Measurements from ENCODE around the gene DRG1.

Gene DRG1

DNA sequence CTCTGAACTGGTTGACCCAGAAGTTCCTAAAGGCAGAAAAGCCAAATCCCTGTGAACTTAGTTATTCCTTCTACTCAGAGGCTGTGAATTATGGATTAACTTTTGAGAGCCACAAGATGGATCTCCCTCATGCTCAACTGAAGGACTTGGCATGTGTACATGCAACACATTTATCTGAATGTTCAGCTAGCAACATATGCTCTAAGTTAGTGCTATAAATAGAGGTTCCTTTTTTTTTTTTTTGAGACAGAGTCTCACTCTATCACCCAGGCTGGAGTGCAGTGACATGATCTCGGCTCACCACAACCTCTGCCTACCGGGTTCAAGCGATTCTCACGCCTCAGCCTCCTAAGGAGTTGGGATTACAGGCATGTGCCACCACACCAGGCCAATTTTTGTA is 50.1 kb downstream of the DRG1 start:
- Histone ChIP-seq H3K36me3 (ENCODE audit: control insufficient read depth, insufficient read depth, low read length) (peaks cover 16% of the 10 kb centered on the region), H3K4me3 (replicated peaks; ENCODE audit: low read depth, low read length) (no peak overlapping the region), H3K27me3 (replicated peaks; ENCODE audit: control insufficient read depth, insufficient read depth, low read length) (no peaks in the 10 kb centered on the region)
- TF ChIP-seq, protein P1, sequence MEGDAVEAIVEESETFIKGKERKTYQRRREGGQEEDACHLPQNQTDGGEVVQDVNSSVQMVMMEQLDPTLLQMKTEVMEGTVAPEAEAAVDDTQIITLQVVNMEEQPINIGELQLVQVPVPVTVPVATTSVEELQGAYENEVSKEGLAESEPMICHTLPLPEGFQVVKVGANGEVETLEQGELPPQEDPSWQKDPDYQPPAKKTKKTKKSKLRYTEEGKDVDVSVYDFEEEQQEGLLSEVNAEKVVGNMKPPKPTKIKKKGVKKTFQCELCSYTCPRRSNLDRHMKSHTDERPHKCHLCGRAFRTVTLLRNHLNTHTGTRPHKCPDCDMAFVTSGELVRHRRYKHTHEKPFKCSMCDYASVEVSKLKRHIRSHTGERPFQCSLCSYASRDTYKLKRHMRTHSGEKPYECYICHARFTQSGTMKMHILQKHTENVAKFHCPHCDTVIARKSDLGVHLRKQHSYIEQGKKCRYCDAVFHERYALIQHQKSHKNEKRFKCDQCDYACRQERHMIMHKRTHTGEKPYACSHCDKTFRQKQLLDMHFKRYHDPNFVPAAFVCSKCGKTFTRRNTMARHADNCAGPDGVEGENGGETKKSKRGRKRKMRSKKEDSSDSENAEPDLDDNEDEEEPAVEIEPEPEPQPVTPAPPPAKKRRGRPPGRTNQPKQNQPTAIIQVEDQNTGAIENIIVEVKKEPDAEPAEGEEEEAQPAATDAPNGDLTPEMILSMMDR (IDR thresholded peaks at IDR 0.05; ENCODE audit: insufficient read depth, low read length, poor library complexity, severe bottlenecking), result no peak
- DNase-seq (ENCODE audit: extremely low read depth, insufficient read length), result no peak

DNA sequence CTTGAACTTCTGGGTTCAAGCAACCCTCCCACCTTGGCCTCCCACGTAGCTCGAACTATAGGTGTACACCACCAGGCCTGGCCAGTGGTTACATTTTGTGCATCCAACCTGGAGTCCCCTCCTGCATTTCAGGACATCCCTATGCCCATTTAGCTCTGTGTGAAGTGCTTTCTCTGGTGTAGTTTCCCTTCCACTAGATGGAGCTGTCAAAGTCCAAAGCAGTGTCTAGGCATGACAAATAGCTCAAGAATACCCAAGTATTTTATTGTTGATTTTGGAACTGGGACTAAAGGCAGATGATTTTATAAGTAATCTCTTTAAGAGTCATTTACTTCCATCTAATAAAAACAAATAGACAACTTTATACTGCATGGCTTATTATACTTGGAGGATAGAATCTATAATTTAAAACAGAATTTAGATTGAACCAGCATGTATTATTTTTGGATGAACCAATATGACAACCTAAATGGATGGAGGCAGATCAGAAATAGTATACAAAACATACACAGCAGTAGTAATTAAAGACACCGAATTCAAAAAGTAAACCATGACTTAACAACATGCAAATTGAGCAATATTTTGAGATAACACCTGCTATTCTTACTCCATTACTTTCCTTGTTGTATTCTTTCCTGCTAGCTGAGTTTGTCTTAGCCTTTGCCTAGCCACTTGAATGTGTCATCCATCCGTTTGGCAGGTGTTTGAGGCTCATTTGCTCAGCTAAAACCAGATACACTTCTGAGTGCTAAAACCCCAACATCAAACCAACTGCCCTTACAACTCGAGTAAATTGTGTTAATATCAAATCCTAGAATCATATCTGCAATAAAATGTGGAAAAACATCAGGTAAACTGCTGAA is 52.5 kb downstream of the DRG1 start:
- Histone ChIP-seq H3K27me3 (replicated peaks; ENCODE audit: control insufficient read depth, insufficient read depth, low read length) (no peaks in the 10 kb centered on the region), H3K36me3 (ENCODE audit: control insufficient read depth, insufficient read depth, low read length) (peaks cover 11% of the 10 kb centered on the region), H3K4me3 (replicated peaks; ENCODE audit: low read depth, low read length) (no peak overlapping the region)
- TF ChIP-seq, protein P1 (IDR thresholded peaks at IDR 0.05; ENCODE audit: insufficient read depth, low read length, poor library complexity, severe bottlenecking), result peak; percentile 61
- peak; percentile 25 for DNase-seq (ENCODE audit: extremely low read depth, insufficient read length)

DNA sequence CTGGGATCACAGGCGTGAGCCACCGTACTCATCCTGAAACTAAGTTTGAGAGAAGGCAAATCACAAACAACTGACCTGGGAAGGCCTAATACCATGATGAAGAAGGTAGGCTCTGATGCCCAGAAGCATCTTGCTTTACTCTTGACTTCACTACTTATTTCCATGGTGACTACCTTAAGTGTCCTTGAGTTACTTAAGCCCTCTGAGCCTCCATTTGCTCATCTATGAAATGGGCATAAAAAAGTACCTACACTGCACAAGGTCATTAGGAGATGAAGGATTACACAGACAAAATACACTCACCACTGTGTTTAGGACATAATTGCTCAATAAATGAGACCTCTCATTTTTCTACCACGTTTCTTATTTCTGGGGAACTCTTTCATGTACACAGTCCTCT is 62.3 kb downstream of the DRG1 start:
- no peaks in the 10 kb centered on the region for H3K27me3 ChIP-seq (replicated peaks; ENCODE audit: control insufficient read depth, insufficient read depth, low read length)
- DNase-seq (ENCODE audit: extremely low read depth, insufficient read length), result no peak
- H3K36me3 ChIP-seq (ENCODE audit: control insufficient read depth, insufficient read depth, low read length), result peaks cover 12% of the 10 kb centered on the region
- TF ChIP-seq, protein P1 (IDR thresholded peaks at IDR 0.05; ENCODE audit: insufficient read depth, low read length, poor library complexity, severe bottlenecking), result no peak
- no peak overlapping the region for H3K4me3 ChIP-seq (replicated peaks; ENCODE audit: low read depth, low read length)

DNA sequence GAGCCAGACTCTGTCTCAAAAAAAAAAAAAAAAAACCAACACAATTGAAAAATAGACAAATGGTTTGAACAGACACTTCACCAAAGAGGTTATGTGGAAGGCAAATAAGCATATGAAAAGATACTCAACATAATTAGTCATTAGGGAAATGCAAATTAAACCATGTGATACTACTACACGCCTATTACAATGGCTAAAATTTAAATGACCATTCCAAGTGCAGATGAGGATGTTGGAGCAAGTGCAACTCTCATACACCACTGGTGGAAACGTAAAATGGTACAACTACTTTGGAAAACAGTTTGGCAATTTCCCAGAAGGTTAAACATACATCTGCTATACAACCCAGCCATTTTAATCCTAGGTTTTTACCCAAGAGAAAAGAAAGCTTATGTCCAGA is 65.9 kb downstream of the DRG1 start:
- TF ChIP-seq, protein P1 (IDR thresholded peaks at IDR 0.05; ENCODE audit: insufficient read depth, low read length, poor library complexity, severe bottlenecking), result no peak

DNA sequence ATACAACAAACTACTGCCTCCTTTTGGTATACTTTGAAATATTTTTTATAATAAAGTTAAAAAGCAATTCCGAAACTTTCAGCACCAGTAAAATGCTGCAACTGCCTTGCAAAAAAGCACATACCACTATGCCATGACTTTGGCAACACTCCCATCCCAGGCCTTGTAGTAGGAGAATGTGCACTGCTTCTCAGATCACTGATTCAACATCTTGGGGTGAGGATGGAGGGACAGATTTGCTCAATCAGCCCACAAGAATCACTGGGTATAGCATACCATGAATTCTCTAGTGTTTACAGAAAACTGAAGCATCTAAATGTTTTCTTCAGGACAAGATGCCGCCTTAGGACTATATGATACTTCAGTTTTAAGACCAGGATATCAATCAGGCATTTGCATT is 75.3 kb downstream of the DRG1 start:
- DNase-seq (ENCODE audit: extremely low read depth, insufficient read length), result no peak
- Histone ChIP-seq H3K36me3 (ENCODE audit: control insufficient read depth, insufficient read depth, low read length) (no peaks in the 10 kb centered on the region; the same call in 1 of the 2 replicates), H3K27me3 (replicated peaks; ENCODE audit: control insufficient read depth, insufficient read depth, low read length) (no peaks in the 10 kb centered on the region), H3K4me3 (replicated peaks; ENCODE audit: low read depth, low read length) (no peak overlapping the region)
- TF ChIP-seq, protein P1 (IDR thresholded peaks at IDR 0.05; ENCODE audit: insufficient read depth, low read length, poor library complexity, severe bottlenecking), result no peak

More for the DNA sequence above, 65.9 kb downstream of the DRG1 start:
- peaks cover 14% of the 10 kb centered on the region for H3K36me3 ChIP-seq (ENCODE audit: control insufficient read depth, insufficient read depth, low read length)
- no peaks in the 10 kb centered on the region for H3K27me3 ChIP-seq (replicated peaks; ENCODE audit: control insufficient read depth, insufficient read depth, low read length)
- no peak for DNase-seq (ENCODE audit: extremely low read depth, insufficient read length)
- no peak overlapping the region for H3K4me3 ChIP-seq (replicated peaks; ENCODE audit: low read depth, low read length)
